GM23338 (cell line): ENCODE measurements around the gene ATP10B. TPM values are rescaled to one million over a fixed set of nuclear protein-coding genes. Genes with fewer than 3 reads are reported as not detected.

Experiments used
- ATAC-seq: fragments of 200-7000 bp; cut with Tn5 transposase; 3 replicates; pipeline ENCODE4 v1.9.1; 2020
- DNase-seq: peaks from one replicate; pipeline ENCODE4 v3.0.0-alpha.2; 2015; ENCODE audit warnings: low spot score
- H2AFZ ChIP-seq: fragments of 200-600 bp; sonication (generic); 2 replicates; pipeline ENCODE4 v1.8.0; 2016; ENCODE audit warnings: antibody characterized with exemption, mild to moderate bottlenecking, moderate library complexity
- H3F3A ChIP-seq: fragments of 200-600 bp; sonication (generic); replicated peaks from 2 replicates; pipeline ENCODE4 v1.8.0; 2017; ENCODE audit warnings: antibody characterized with exemption, mixed run types, low read depth
- H3K27ac ChIP-seq: fragments of 200-600 bp; sonication (generic); 2 replicates; pipeline ENCODE4 v1.6.1; 2016; ENCODE audit warnings: low read depth
- H3K27me3 ChIP-seq: fragments of 200-600 bp; sonication (generic); 2 replicates; pipeline ENCODE4 v1.8.0; 2016; ENCODE audit warnings: mild to moderate bottlenecking, mixed run types, moderate library complexity; ENCODE audit not compliant: insufficient read depth
- H3K36me3 ChIP-seq: fragments of 200-600 bp; sonication (generic); 2 replicates; pipeline ENCODE4 v1.8.0; 2016; ENCODE audit warnings: mild to moderate bottlenecking; ENCODE audit not compliant: insufficient read depth
- H3K4me1 ChIP-seq: fragments of 200-600 bp; sonication (generic); 2 replicates; pipeline ENCODE4 v1.8.0; 2016; ENCODE audit warnings: mild to moderate bottlenecking, moderate library complexity; ENCODE audit not compliant: insufficient read depth
- H3K4me2 ChIP-seq: fragments of 200-600 bp; sonication (generic); 2 replicates; pipeline ENCODE4 v1.7.1; 2017; ENCODE audit warnings: mixed run types
- H3K4me3 ChIP-seq: fragments of 200-600 bp; sonication (generic); 2 replicates; pipeline ENCODE4 v1.6.1; 2016; ENCODE audit warnings: mixed run types
- H3K79me2 ChIP-seq: fragments of 200-600 bp; sonication (generic); replicated peaks from 2 replicates; pipeline ENCODE4 v1.8.0; 2017; ENCODE audit warnings: mild to moderate bottlenecking; ENCODE audit not compliant: insufficient read depth
- H3K9me2 ChIP-seq: fragments of 200-600 bp; sonication (generic); 2 replicates; pipeline ENCODE4 v1.8.0; 2017; ENCODE audit not compliant: insufficient read depth
- H4K20me1 ChIP-seq: fragments of 200-600 bp; sonication (generic); replicated peaks from 2 replicates; pipeline ENCODE4 v1.8.0; 2017; ENCODE audit warnings: mild to moderate bottlenecking; ENCODE audit not compliant: insufficient read depth
- H3K27ac Mint-ChIP-seq: 2 replicates; pipeline ENCODE4 v1.8.0; 2020; ENCODE audit warnings: inconsistent platforms, mild to moderate bottlenecking, moderate library complexity, mixed read lengths
- H3K27me3 Mint-ChIP-seq: 3 replicates; pipeline ENCODE4 v1.8.0; 2022; ENCODE audit warnings: low read depth, mild to moderate bottlenecking, moderate library complexity, mixed read lengths, inconsistent platforms; ENCODE audit not compliant: insufficient read depth, poor library complexity
- H3K36me3 Mint-ChIP-seq: 3 replicates; pipeline ENCODE4 v1.8.0; 2021; ENCODE audit warnings: low read depth, mild to moderate bottlenecking, inconsistent platforms, moderate library complexity, mixed read lengths
- H3K4me1 Mint-ChIP-seq: 3 replicates; pipeline ENCODE4 v1.8.0; 2020; ENCODE audit warnings: mild to moderate bottlenecking, inconsistent platforms, mixed read lengths
- H3K4me3 Mint-ChIP-seq: 3 replicates; pipeline ENCODE4 v1.8.0; 2021; ENCODE audit warnings: moderate library complexity, mild to moderate bottlenecking, inconsistent platforms, mixed read lengths
- H3K9me3 Mint-ChIP-seq: 3 replicates; pipeline ENCODE4 v1.8.0; 2020; ENCODE audit warnings: moderate library complexity, mild to moderate bottlenecking, inconsistent platforms, mixed read lengths
- CTCF ChIP-seq, 2 experiments: fragments of 200-600 bp in 1 of 2; sonication (generic) in 1 of 2; conservative IDR thresholded peaks; 2 replicates each; pipeline versions ENCODE4 v1.5.1 to v1.6.1; 2016 to 2017; ENCODE audit warnings: antibody characterized with exemption in 2 of 2, low read depth in 2 of 2, mild to moderate bottlenecking in 2 of 2, moderate library complexity in 1 of 2
- POLR2AphosphoS5 ChIP-seq: IDR thresholded peaks from 2 replicates; pipeline ENCODE4 v1.6.1; 2016; ENCODE audit warnings: antibody characterized with exemption, low read depth
- STAT1 ChIP-seq: IDR thresholded peaks from one replicate; pipeline ENCODE4 v1.6.1; 2016; ENCODE audit warnings: antibody characterized with exemption; ENCODE audit not compliant: unreplicated experiment
- polyA plus RNA-seq: library from polyadenylated mRNA; unstranded; fragments of >200 nt; fragmentation: Nextera tagmentation; extraction: Ambion mirVana; gene quantifications from 2 replicates; pipeline ENCODE4 v1.2.1, GENCODE V29; 2016
- total RNA-seq: library from RNA; depleted of rRNA; stranded (reverse); fragments of >200 nt; shearing (Covaris generic); gene quantifications from 2 replicates; pipeline ENCODE4 v1.2.3, GENCODE V29; 2014
- TF ChIP-seq, protein P1 (sequence below): fragments of 250-450 bp; sonication (Bioruptor Pico); IDR thresholded peaks from 2 replicates; pipeline ENCODE4 v1.5.0; 2020; ENCODE audit warnings: mild to moderate bottlenecking, moderate library complexity

The ATP10B gene
- total and polyA plus RNA-seq, 2 experiments from 2014 or later = 0.11 to 0.14 TPM

- no peaks in the 10 kb centered on the region for H3K36me3 ChIP-seq
- Mint-ChIP-seq H3K4me3 (no peak overlapping the region), H3K9me3 (peaks cover 2% of the 10 kb centered on the region; the same call in 1 of the 3 replicates), H3K4me1 (peaks cover 9% of the 10 kb centered on the region; the same call in 2 of the 3 replicates), H3K36me3 (no peaks in the 10 kb centered on the region), H3K27ac (no peak overlapping the region), H3K27me3 (no peaks in the 10 kb centered on the region)
- H3K4me3 ChIP-seq = no peak overlapping the region
- no peaks in the 10 kb centered on the region for H3K27me3 ChIP-seq
- no peak overlapping the region for H3K27ac ChIP-seq
- no peak overlapping the region for H2AFZ ChIP-seq
- H3K4me2 ChIP-seq = peak overlapping the region; percentile 15; the same call in 1 of the 2 replicates
- TF ChIP-seq POLR2AphosphoS5 (no peak), CTCF (conservative IDR thresholded peaks at IDR 0.05; ENCODE audit: low read depth in 2 of 2) (no peak), STAT1 (no peak)
- TF ChIP-seq, protein P1, sequence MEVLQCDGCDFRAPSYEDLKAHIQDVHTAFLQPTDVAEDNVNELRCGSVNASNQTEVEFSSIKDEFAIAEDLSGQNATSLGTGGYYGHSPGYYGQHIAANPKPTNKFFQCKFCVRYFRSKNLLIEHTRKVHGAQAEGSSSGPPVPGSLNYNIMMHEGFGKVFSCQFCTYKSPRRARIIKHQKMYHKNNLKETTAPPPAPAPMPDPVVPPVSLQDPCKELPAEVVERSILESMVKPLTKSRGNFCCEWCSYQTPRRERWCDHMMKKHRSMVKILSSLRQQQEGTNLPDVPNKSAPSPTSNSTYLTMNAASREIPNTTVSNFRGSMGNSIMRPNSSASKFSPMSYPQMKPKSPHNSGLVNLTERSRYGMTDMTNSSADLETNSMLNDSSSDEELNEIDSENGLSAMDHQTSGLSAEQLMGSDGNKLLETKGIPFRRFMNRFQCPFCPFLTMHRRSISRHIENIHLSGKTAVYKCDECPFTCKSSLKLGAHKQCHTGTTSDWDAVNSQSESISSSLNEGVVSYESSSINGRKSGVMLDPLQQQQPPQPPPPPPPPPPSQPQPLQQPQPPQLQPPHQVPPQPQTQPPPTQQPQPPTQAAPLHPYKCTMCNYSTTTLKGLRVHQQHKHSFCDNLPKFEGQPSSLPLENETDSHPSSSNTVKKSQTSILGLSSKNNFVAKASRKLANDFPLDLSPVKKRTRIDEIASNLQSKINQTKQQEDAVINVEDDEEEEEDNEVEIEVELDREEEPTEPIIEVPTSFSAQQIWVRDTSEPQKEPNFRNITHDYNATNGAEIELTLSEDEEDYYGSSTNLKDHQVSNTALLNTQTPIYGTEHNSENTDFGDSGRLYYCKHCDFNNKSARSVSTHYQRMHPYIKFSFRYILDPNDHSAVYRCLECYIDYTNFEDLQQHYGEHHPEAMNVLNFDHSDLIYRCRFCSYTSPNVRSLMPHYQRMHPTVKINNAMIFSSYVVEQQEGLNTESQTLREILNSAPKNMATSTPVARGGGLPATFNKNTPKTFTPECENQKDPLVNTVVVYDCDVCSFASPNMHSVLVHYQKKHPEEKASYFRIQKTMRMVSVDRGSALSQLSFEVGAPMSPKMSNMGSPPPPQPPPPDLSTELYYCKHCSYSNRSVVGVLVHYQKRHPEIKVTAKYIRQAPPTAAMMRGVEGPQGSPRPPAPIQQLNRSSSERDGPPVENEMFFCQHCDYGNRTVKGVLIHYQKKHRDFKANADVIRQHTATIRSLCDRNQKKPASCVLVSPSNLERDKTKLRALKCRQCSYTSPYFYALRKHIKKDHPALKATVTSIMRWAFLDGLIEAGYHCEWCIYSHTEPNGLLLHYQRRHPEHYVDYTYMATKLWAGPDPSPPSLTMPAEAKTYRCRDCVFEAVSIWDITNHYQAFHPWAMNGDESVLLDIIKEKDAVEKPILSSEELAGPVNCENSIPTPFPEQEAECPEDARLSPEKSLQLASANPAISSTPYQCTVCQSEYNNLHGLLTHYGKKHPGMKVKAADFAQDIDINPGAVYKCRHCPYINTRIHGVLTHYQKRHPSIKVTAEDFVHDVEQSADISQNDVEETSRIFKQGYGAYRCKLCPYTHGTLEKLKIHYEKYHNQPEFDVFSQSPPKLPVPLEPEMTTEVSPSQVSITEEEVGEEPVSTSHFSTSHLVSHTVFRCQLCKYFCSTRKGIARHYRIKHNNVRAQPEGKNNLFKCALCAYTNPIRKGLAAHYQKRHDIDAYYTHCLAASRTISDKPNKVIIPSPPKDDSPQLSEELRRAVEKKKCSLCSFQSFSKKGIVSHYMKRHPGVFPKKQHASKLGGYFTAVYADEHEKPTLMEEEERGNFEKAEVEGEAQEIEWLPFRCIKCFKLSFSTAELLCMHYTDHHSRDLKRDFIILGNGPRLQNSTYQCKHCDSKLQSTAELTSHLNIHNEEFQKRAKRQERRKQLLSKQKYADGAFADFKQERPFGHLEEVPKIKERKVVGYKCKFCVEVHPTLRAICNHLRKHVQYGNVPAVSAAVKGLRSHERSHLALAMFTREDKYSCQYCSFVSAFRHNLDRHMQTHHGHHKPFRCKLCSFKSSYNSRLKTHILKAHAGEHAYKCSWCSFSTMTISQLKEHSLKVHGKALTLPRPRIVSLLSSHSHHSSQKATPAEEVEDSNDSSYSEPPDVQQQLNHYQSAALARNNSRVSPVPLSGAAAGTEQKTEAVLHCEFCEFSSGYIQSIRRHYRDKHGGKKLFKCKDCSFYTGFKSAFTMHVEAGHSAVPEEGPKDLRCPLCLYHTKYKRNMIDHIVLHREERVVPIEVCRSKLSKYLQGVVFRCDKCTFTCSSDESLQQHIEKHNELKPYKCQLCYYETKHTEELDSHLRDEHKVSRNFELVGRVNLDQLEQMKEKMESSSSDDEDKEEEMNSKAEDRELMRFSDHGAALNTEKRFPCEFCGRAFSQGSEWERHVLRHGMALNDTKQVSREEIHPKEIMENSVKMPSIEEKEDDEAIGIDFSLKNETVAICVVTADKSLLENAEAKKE = no peak
- H3K79me2 ChIP-seq = no peaks in the 10 kb centered on the region
- H4K20me1 ChIP-seq = no peaks in the 10 kb centered on the region
- peaks cover 5% of the 10 kb centered on the region; the same call in 1 of the 2 replicates for H3K9me2 ChIP-seq
- DNase-seq (no peak), ATAC-seq (no peak)
- 0 out of 2 replicates have a peak, but pooled peaks cover 7% of the 10 kb centered on the region for H3K4me1 ChIP-seq
- no peaks in the 10 kb centered on the region for H3F3A ChIP-seq
Measured at GRCh38 chr5:160788102-160788660, 63.8 kb downstream of the ATP10B start.
